ENCODE data around the gene TPRN. TPM values are rescaled to one million over a fixed set of nuclear protein-coding genes. Genes with fewer than 3 reads are reported as not detected.

The TPRN gene
- total RNA-seq, 1 experiment from 2014 or later = 24.9 TPM

DNA sequence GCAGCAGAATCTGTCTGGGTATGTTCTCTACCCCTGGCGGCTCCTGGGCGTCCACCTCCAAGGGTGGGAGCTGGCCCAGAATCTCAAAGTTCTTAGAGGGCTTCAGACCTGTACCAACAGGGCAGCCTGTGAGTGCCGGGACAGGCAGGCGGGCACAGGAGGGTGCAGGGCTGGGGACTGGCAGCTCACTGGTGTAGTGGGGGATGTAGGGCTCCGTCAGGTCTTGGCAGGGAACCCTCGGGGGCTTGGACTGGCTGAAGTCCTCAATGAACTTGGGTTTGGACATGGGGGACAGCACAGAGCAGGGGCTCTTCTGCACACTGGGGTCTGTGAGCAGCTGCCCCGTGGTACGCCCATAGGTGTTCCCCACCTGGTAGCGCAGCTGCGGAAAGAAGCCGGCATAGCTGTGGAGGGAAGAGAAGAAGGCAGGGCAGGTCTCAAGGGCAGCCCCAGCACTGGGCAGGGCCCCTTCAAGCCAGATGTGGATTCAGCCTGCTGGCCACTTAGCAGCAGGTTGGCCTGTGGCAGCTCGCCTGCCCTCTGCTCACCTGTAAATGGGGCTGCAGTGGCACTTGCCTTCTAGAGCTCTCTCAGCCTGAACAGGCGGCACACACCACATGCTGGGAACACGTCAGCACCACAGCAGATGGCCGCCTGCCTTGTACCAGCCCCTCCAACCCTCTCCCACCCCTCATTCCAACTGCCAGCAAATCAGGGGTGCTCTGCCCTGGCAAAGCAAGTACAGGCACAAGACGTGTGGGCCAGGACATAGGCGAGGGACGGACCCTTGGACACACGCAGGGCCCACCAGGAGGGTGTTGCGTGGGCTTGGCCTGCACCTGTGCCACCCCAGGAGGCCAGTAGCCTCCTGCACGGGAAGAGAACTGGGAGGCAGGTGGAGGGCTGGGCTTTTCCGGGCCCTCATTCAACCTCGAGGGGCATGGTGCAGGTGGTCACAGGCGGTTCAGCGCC, 45.2 kb upstream of the TPRN start:
- Histone ChIP-seq H3K79me2 (ENCODE audit: insufficient read depth, low read length) (peaks cover 25% of the 10 kb centered on the region), H3K9me2 (ENCODE audit: insufficient read depth) (no peaks in the 10 kb centered on the region), H3K36me3 (ENCODE audit: control insufficient read depth in 1 of 2, insufficient read depth in 2 of 2, low read length in 2 of 2) (peaks cover 11 to 21% of the 10 kb centered on the region in 2 experiments), H3K4me2 (ENCODE audit: low read length) (no peak overlapping the region), H3K27ac (ENCODE audit: low read depth, low read length) (no peak overlapping the region), H2AFZ (ENCODE audit: low read depth, low read length, poor library complexity, severe bottlenecking) (no peak overlapping the region), H3K27me3 (ENCODE audit: insufficient read depth, low read length) (no peaks in the 10 kb centered on the region), H4K20me1 (ENCODE audit: insufficient read depth) (peaks cover 21% of the 10 kb centered on the region; the same call in 1 of the 2 replicates), H3K4me1 (ENCODE audit: control insufficient read depth in 1 of 2, insufficient read depth in 2 of 2, low read length in 2 of 2) (peaks cover 8 to 22% of the 10 kb centered on the region in 2 experiments), H3K9me3 (ENCODE audit: control insufficient read depth in 1 of 2, insufficient read depth in 1 of 2, low read depth in 1 of 2, low read length in 2 of 2) (no peaks in the 10 kb centered on the region), H3K4me3 (replicated peaks in 1 of 2; ENCODE audit: low read depth in 1 of 2, low read length in 2 of 2) (no peak overlapping the region), H3K9ac (ENCODE audit: low read length) (no peak overlapping the region)
- no peak for DNase-seq (ENCODE audit: low read depth, low spot score)
- RAD21 ChIA-PET (ENCODE audit: low non-redundant PET in 1 of 2, low total read pairs in 2 of 2, uncharacterized antibody in 2 of 2, unreplicated experiment in 2 of 2) = no interaction called here
- TF ChIP-seq TCF7L2 (IDR thresholded peaks at IDR 0.05; ENCODE audit: borderline replicate concordance, extremely low read depth, insufficient read depth, insufficient read length) (no peak), EZH2phosphoT487 (IDR thresholded peaks at IDR 0.05; ENCODE audit: borderline replicate concordance) (no peak), POLR2A (IDR thresholded peaks at IDR 0.05; ENCODE audit: borderline replicate concordance, extremely low read depth, insufficient read depth, insufficient read length) (no peak), ELF1 (IDR thresholded peaks at IDR 0.05; ENCODE audit: borderline replicate concordance, low read depth) (no peak), RAD21 (IDR thresholded peaks at IDR 0.05; ENCODE audit: low read depth) (no peak)
- POLR2A ChIA-PET = interaction anchor here (1.4 to 1.7 kb wide), 2 partner anchors 32 to 57 kb away, joined by 3 to 4 read pairs; partner anchors contain the start of genes SSNA1 and TOR4A
- intact Hi-C loops (cut with micrococcal nuclease) = no loop called here
- BruUV-seq (replicated peaks) = no TSS peak
- ATAC-seq = no peak
- CTCF ChIA-PET = interaction anchor here (2.4 kb wide), 1 partner anchor 9 kb away, joined by 7 read pairs; no protein-coding TSS in a partner anchor
